ENCODE data around the gene MCF2L2. TPM values are rescaled to one million over a fixed set of nuclear protein-coding genes. Genes with fewer than 3 reads are reported as not detected.

Gene MCF2L2
- total and polyA plus RNA-seq, 2 donors (not counting 3 experiments of a cell fraction or from before 2014, with no cell fraction given), result 0.15 to 1.1 TPM

DNA sequence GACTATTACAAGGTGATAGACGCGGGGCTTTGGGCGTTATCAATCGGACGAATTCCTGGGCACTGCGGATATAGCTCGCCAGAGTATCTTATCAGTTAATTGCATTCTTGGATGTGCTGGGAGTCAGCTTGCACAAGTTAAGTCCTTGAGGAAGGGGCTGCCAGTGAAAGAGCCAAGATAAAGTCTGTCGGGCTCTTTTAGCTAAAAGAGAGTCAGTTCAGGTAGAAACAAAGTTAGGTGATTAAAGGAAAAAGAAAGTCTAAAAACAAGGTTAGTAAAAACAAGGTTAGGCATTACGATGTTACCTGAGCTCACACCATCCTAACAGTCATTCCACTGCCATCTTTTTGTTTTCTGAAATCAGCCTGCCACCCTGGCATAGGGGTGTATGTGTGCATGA lies 6.1 kb upstream of the MCF2L2 start:
- ChIA-PET POLR2A (no interaction called here), CTCF (no interaction called here)
- Histone ChIP-seq H3K4me1 (ENCODE audit: control insufficient read depth, extremely low read depth, insufficient read depth, low read length) (no peaks in the 10 kb centered on the region), H2AFZ (ENCODE audit: low read depth, low read length) (no peak overlapping the region), H4K20me1 (replicated peaks; ENCODE audit: control insufficient read depth, extremely low read depth, insufficient read depth, low read length) (no peaks in the 10 kb centered on the region), H3K4me3 (replicated peaks in 1 of 3; ENCODE audit: insufficient read depth in 1 of 3, low read depth in 1 of 3, low read length in 3 of 3) (no peak overlapping the region), H3K27me3 (ENCODE audit: control insufficient read depth in 2 of 2, insufficient read depth in 2 of 2, low read length in 2 of 2) (peaks cover 24 to 25% of the 10 kb centered on the region in 2 experiments), H3K9me1 (replicated peaks; ENCODE audit: control insufficient read depth, extremely low read depth, insufficient read depth, low read length) (no peaks in the 10 kb centered on the region), H3K9ac (replicated peaks; ENCODE audit: extremely low read depth, insufficient read depth, low read length) (no peak overlapping the region), H3K36me3 (ENCODE audit: control insufficient read depth in 2 of 2, extremely low read depth in 1 of 2, insufficient read depth in 2 of 2, low read length in 2 of 2) (no peaks in the 10 kb centered on the region), H3K27ac (ENCODE audit: insufficient read depth, low read depth, low read length) (no peak overlapping the region), H3K4me2 (ENCODE audit: insufficient read depth, low read length) (no peak overlapping the region), H3K9me3 (replicated peaks; ENCODE audit: control insufficient read depth, insufficient read depth, low read length) (no peaks in the 10 kb centered on the region), H3K79me2 (ENCODE audit: control insufficient read depth, insufficient read depth, low read length) (no peaks in the 10 kb centered on the region)
- no TSS peak for BruUV-seq (replicated peaks)
- TF ChIP-seq MYC (IDR thresholded peaks at IDR 0.05; ENCODE audit: low read depth, low read length) (no peak), POLR2A (IDR thresholded peaks at IDR 0.05; ENCODE audit: low read depth, low read length) (no peak), GATA2 (IDR thresholded peaks at IDR 0.05; ENCODE audit: insufficient read depth, insufficient read length, low read depth, low read length) (no peak)
- TF ChIP-seq, protein P1, sequence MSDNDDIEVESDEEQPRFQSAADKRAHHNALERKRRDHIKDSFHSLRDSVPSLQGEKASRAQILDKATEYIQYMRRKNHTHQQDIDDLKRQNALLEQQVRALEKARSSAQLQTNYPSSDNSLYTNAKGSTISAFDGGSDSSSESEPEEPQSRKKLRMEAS (IDR thresholded peaks at IDR 0.05; ENCODE audit: insufficient read depth, insufficient read length), result no peak
- FAIRE-seq (no peak), DNase-seq (ENCODE audit: low read depth, low spot score) (no peak)
- dilution Hi-C loops (cut with MboI; ENCODE audit: extremely low pct_ligation_motif_present, low sequenced_read_pairs), result no loop called here
- intact Hi-C loops (cut with micrococcal nuclease), result no loop called here

DNA sequence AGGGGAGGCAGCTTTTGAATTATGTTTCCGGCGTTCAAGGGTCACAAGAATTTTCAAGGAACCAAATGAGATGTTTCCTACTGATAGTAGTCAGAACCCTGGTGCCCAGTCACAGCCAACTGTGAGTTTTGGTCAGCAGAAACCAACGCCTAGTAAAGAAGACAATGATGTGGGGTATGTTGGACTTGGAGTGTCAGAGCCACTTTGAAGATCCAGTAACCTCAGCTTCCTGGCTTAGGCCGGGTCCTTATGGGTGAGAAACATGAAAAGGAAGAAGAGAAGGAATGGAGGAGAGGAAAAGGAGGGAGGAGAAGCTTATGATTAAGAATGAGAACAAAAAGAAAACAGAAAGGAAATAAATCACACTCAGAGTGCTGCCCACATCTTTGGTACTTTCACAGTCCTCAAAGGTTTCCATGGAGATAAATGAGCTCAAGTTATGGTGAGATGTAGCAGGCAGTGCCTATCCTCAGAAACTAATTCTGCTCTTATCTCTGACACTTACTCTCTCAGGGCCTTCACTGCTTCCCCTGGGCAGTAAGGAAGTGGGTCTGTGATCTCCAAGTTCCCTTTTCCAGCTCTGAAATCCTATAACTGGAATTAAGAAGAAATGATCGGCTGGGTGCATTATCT lies 2.0 kb upstream of the MCF2L2 start:
- Histone ChIP-seq H3K9ac (replicated peaks; ENCODE audit: extremely low read depth, insufficient read depth, low read length) (no peak overlapping the region), H3K36me3 (ENCODE audit: control insufficient read depth in 2 of 2, extremely low read depth in 1 of 2, insufficient read depth in 2 of 2, low read length in 2 of 2) (no peaks in the 10 kb centered on the region), H3K27ac (ENCODE audit: insufficient read depth, low read depth, low read length) (no peak overlapping the region), H3K79me2 (ENCODE audit: control insufficient read depth, insufficient read depth, low read length) (no peaks in the 10 kb centered on the region), H3K4me3 (replicated peaks in 1 of 3; ENCODE audit: insufficient read depth in 1 of 3, low read depth in 1 of 3, low read length in 3 of 3) (no peak overlapping the region), H3K4me2 (ENCODE audit: insufficient read depth, low read length) (no peak overlapping the region), H3K4me1 (ENCODE audit: control insufficient read depth, extremely low read depth, insufficient read depth, low read length) (peaks cover 9% of the 10 kb centered on the region), H4K20me1 (replicated peaks; ENCODE audit: control insufficient read depth, extremely low read depth, insufficient read depth, low read length) (no peaks in the 10 kb centered on the region), H3K9me3 (replicated peaks; ENCODE audit: control insufficient read depth, insufficient read depth, low read length) (no peaks in the 10 kb centered on the region), H2AFZ (ENCODE audit: low read depth, low read length) (no peak overlapping the region), H3K9me1 (replicated peaks; ENCODE audit: control insufficient read depth, extremely low read depth, insufficient read depth, low read length) (no peaks in the 10 kb centered on the region), H3K27me3 (ENCODE audit: control insufficient read depth in 2 of 2, insufficient read depth in 2 of 2, low read length in 2 of 2) (peaks cover 33 to 39% of the 10 kb centered on the region in 2 experiments)
- TF ChIP-seq, protein P2, sequence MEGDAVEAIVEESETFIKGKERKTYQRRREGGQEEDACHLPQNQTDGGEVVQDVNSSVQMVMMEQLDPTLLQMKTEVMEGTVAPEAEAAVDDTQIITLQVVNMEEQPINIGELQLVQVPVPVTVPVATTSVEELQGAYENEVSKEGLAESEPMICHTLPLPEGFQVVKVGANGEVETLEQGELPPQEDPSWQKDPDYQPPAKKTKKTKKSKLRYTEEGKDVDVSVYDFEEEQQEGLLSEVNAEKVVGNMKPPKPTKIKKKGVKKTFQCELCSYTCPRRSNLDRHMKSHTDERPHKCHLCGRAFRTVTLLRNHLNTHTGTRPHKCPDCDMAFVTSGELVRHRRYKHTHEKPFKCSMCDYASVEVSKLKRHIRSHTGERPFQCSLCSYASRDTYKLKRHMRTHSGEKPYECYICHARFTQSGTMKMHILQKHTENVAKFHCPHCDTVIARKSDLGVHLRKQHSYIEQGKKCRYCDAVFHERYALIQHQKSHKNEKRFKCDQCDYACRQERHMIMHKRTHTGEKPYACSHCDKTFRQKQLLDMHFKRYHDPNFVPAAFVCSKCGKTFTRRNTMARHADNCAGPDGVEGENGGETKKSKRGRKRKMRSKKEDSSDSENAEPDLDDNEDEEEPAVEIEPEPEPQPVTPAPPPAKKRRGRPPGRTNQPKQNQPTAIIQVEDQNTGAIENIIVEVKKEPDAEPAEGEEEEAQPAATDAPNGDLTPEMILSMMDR (IDR thresholded peaks at IDR 0.05; ENCODE audit: extremely low read depth in 1 of 2, insufficient read depth in 1 of 2, low read depth in 1 of 2, low read length in 2 of 2), result no peak
- TF ChIP-seq EZH2 (IDR thresholded peaks at IDR 0.05; ENCODE audit: borderline replicate concordance, low read depth, low read length, severe bottlenecking), result no peak
- no peak for TF ChIP-seq JUN (IDR thresholded peaks at IDR 0.05; ENCODE audit: borderline replicate concordance, insufficient read depth, insufficient read length, low read depth)
- no peak for TF ChIP-seq POLR2A (IDR thresholded peaks at IDR 0.05; ENCODE audit: low read depth, low read length)
- no peak for TF ChIP-seq FOS (IDR thresholded peaks at IDR 0.05; ENCODE audit: borderline replicate concordance, insufficient read depth, low read length)
- no peak for TF ChIP-seq MYC (IDR thresholded peaks at IDR 0.05; ENCODE audit: low read depth, low read length)
- DNase-seq (ENCODE audit: low read depth, low spot score) (no peak), FAIRE-seq (no peak)
- dilution Hi-C loops (cut with MboI; ENCODE audit: extremely low pct_ligation_motif_present, low sequenced_read_pairs) (no loop called here), intact Hi-C loops (cut with micrococcal nuclease) (no loop called here)
- CTCF ChIA-PET, result interaction anchor here (0.6 to 1.4 kb wide), 3 partner anchors 10 to 489 kb away, joined by 3 to 4 read pairs (median 4); no protein-coding TSS in a partner anchor
- POLR2A ChIA-PET, result interaction anchor here (0.7 kb wide), 1 partner anchor 1144 kb away, joined by 4 read pairs; no protein-coding TSS in a partner anchor
- no TSS peak for BruUV-seq (replicated peaks)
